GM12873 (cell line): ENCODE data around the gene TRIM34.

Experiments
- CTCF ChIP-seq: IDR thresholded peaks from 2 replicates; pipeline ENCODE4 v1.5.1; 2012; ENCODE audit warnings: low read depth, mild to moderate bottlenecking, moderate library complexity, low read length, control low read depth; ENCODE audit not compliant: insufficient read depth; ENCODE audit errors: missing control alignments

TRIM34 gene

GRCh38 chr11:5624489-5625279, at the start of gene TRIM34:
Gene TRIM34, plus strand, starts transcription at chr11:5625001. Its CDS starts 7,331 bp downstream, at chr11:5632332.
- TF ChIP-seq CTCF, result no peak

GRCh38 chr11:5575152-5575551, 49.6 kb upstream of the TRIM34 start:
- no peak for TF ChIP-seq CTCF

- TF ChIP-seq CTCF, result no peak
Observed at GRCh38 chr11:5577101-5577500, 47.7 kb upstream of the TRIM34 start.

GRCh38 chr11:5580577-5580976, 44.2 kb upstream of the TRIM34 start, which contains the start of gene OR52B6:
Gene OR52B6, plus strand, starts transcription at chr11:5580877. Its CDS starts 0 bp downstream, at chr11:5580877.
- TF ChIP-seq CTCF, result no peak

- no peak for TF ChIP-seq CTCF
Observed at GRCh38 chr11:5581014-5581413, 43.8 kb upstream of the TRIM34 start.

GRCh38 chr11:5591613-5592012, 33.2 kb upstream of the TRIM34 start:
- TF ChIP-seq CTCF, result no peak

- no peak for TF ChIP-seq CTCF
Observed at GRCh38 chr11:5592615-5593014, 32.2 kb upstream of the TRIM34 start.
